Fibroblast of the aortic adventitia (primary cell): ENCODE measurements around the gene MAPK13. TPM values are rescaled to one million over a fixed set of nuclear protein-coding genes. Genes with fewer than 3 reads are reported as not detected.

Experiments used
- DNase-seq: peaks from one replicate; pipeline ENCODE4 v3.0.0-alpha.2; 2010; ENCODE audit warnings: low read depth
- H3K4me3 ChIP-seq: 2 replicates; pipeline ENCODE4 v1.5.1; 2011; ENCODE audit warnings: low read depth, mild to moderate bottlenecking, control low read depth, low read length, moderate library complexity
- total RNA-seq: library from RNA; depleted of rRNA; stranded (reverse); fragments of >200 nt; gene quantifications from 2 replicates; pipeline ENCODE4 v1.2.3, GENCODE V29; 2012; ENCODE audit warnings: low replicate concordance
- TF ChIP-seq, protein P1 (sequence below): IDR thresholded peaks from 2 replicates; pipeline ENCODE4 v1.5.1; 2011; ENCODE audit warnings: mild to moderate bottlenecking, low read length, control low read depth, inconsistent platforms; ENCODE audit not compliant: insufficient read depth

The MAPK13 gene
- total RNA-seq, 1 donor: 15.6 TPM

DNA sequence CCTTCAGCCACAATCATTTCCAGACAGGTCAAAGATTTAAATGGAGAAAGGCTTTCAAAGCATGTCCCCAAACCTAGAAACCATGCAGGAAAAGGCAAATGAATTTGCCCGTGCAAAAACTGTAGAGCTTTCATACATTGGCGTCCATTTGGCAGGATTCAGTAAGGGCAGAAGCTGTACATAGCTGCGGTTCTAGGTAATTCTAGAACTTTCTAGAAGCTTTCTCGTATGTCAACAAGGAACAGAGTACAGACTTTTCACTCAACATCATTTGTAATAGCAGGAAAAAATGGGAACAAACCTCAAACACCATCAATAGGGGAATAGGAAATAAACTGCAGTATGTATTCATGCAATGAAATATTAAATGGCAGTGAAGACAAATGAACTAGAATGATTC, 11.1 kb upstream of the MAPK13 start:
- TF ChIP-seq, protein P1, sequence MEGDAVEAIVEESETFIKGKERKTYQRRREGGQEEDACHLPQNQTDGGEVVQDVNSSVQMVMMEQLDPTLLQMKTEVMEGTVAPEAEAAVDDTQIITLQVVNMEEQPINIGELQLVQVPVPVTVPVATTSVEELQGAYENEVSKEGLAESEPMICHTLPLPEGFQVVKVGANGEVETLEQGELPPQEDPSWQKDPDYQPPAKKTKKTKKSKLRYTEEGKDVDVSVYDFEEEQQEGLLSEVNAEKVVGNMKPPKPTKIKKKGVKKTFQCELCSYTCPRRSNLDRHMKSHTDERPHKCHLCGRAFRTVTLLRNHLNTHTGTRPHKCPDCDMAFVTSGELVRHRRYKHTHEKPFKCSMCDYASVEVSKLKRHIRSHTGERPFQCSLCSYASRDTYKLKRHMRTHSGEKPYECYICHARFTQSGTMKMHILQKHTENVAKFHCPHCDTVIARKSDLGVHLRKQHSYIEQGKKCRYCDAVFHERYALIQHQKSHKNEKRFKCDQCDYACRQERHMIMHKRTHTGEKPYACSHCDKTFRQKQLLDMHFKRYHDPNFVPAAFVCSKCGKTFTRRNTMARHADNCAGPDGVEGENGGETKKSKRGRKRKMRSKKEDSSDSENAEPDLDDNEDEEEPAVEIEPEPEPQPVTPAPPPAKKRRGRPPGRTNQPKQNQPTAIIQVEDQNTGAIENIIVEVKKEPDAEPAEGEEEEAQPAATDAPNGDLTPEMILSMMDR: no peak
- DNase-seq: no peak
- no peak overlapping the region for H3K4me3 ChIP-seq

DNA sequence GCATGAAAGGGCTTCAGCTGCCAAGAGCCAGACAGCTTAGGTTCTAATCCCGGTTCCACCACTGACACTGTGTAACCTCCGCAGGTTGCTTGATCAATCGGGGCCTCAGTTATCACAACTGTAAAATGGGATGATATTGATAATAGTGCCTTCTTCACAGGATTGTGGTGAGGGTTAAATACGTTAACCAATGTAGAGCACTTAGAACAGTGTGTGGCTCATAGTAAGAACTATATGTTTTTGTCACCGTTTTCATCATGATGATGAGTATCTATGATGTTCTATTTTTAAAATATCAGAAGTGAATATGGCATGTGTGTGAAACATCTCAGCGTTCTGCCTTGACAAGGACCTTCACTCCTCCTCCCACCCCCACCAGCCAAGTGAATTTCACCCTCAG, 10.3 kb upstream of the MAPK13 start:
- H3K4me3 ChIP-seq: no peak overlapping the region

DNA sequence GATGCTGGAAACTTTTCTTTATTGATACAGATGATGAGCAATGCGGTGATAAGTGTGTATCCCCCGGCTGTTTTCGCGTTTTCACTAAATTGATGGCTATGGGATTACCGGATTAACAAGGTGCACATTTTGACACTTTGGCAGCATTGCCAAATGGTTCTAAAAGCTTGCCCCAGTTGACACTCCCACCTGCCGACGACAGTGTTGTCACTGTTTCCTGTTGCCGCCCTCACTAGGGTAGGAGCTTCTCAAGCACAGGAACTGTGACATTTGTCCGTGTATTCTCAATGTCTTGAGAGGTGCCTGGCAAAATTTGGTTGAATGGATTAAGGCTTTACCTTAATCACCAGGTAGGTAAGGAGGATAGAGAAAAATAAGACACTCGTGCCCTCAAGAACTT, 9.8 kb upstream of the MAPK13 start:
- DNase-seq: no peak
- no peak overlapping the region for H3K4me3 ChIP-seq
- TF ChIP-seq, protein P1: no peak

More for the DNA sequence above, 10.3 kb upstream of the MAPK13 start:
- no peak for DNase-seq
- TF ChIP-seq, protein P1: no peak

DNA sequence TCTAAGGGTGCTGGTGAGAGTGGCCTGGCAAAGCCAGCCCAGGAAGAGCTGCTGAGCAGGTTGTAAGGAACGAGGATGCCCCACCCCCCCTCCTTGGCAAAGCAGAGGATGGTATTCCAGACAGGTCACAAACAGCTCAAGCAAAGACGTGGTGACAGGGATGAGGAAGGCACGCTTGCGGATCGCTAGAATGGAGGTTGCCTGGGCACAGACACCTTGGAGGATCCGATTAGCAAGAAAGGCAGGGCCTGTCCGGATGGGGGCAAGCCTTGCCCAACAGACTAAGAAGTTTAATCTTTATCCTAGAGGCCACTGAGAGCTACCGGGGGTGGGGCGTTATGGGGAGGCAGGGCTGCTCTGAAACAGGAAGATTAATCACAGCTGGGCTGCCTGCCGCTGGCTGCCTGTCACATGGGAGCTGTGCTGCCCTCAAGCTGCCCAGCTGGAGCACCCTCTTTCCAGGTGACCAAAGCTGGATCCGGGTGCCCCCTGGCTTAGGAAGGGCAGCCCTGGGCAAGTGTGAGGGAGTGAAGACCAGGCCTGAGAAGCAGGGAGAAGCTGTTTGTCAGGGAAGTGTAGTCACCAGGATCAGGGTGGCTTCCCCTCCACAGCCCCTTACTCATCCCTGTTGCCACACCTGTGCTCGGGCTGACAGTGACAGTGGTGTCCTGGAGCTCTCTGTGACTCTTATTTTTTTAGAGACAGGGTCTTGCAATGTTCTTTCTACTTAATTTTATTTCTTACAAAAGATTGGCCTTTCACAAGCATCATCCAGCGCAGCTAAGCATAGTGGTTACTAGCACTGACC, 9.1 kb upstream of the MAPK13 start:
- peak; percentile 40 for DNase-seq
- TF ChIP-seq, protein P1: no peak
- no peak overlapping the region for H3K4me3 ChIP-seq

DNA sequence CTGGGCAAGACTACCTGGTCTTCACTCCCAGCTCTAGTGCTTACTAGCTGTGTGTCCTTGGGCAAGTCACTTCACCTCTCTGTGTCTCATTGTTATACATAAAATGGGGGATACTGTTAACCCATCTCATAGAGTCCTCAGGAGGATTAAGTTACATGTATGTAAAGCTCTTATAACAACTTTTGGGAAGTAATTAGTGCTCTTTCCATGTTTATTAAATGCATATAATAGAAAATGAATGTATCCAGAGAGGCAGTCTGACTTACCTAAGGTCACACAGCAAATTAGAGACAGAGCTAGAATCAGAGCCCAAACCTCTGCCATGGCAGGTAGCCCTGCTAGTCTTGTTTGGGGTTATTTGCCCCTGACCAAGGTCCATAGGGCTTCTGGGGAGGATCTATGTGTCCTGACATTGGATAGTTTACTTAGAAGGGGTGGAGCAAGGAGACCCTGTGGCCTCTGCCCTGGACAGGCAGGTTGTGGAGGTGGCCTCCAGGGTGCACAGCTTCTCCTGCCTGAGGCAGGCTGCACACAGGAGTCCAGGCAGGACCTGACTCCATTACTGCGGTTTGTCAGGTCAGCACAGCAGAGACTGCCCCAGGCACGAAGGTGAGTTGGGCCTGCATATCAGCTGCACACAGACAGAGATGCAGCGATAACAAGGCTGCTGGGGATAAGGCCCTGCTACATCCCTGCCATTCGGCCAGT, 8.4 kb upstream of the MAPK13 start:
- H3K4me3 ChIP-seq: no peak overlapping the region
- TF ChIP-seq, protein P1: no peak
- DNase-seq: no peak

DNA sequence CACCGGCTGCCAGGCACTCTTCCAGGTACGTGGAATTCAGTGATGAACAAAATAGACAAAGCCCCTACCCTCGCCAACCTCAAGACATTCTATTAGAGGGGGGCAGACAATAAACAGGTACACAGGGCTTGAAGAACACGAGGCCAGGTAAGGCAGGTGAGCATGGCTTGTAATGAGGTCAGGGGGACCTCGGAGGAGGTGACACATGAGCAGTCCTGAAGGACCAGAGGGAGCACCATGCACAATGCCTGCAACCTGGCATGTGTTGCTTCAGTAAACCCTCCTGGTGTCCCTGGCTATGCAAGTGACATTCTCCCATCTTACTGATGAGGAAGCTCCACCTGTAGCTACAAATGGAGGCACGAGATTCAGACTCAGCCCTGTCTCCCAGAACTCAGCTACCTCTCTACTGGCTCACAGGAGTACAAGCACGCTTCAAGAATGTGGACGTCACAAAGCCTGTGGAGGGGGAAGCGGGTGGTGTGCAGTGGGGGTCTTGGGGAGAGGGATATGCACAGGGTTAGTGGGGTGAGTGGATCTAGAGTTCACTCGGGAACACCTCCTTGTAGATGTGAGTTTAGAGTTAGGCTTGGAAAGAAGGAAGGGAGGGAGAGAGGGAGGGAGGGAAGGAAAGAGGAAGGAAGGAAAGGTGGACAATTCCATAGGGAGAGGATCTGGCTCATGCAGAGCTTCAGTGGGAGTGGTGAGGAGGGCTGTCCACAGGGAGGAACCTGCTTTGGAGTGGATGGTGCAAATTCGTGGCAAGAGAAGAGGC, 7.6 kb upstream of the MAPK13 start:
- TF ChIP-seq, protein P1: no peak
- DNase-seq: no peak
- H3K4me3 ChIP-seq: no peak overlapping the region
